ENCODE data around the gene CHCHD4.

- TF ChIP-seq CTCF (IDR thresholded peaks at IDR 0.05) (no peak), RAD21 (conservative IDR thresholded peaks at IDR 0.05 in 1 of 2, IDR thresholded peaks at IDR 0.05 in 1 of 2) (no peak), POLR2A (IDR thresholded peaks at IDR 0.05; ENCODE audit: low read length) (no peak), PBX3 (IDR thresholded peaks at IDR 0.05) (no peak), JUN (IDR thresholded peaks at IDR 0.05) (no peak), CHD2 (IDR thresholded peaks at IDR 0.05; ENCODE audit: low read length, partially characterized antibody) (no peak), MYC (IDR thresholded peaks at IDR 0.05; ENCODE audit: borderline replicate concordance, low read length) (no peak), HMGXB4 (CRISPR knock-in tag; IDR thresholded peaks at IDR 0.05; ENCODE audit: borderline replicate concordance) (no peak), POLR2AphosphoS2 (conservative IDR thresholded peaks at IDR 0.05; ENCODE audit: low read length) (no peak), PHF8 (IDR thresholded peaks at IDR 0.05; ENCODE audit: borderline replicate concordance, low read depth) (no peak), EP300 (IDR thresholded peaks at IDR 0.05) (no peak), TFCP2L1 (CRISPR knock-in tag; IDR thresholded peaks at IDR 0.05) (no peak)
These were observed 18.0 kb upstream of the CHCHD4 start for GRCh38 chr3:14142567-14143270.
